BJ (cell line): ENCODE results near the gene NOL3. TPM values are rescaled to one million over a fixed set of nuclear protein-coding genes. Genes with fewer than 3 reads are reported as not detected.

Experiments
- CTCF ChIA-PET: fragments of 350-600 bp; formaldehyde crosslinking; extraction: SDS; loops from one replicate; lab custom pipeline; 2021; ENCODE audit warnings: antibody characterized with exemption, inconsistent platforms; lab: Yijun Ruan, JAX
- POLR2A ChIA-PET: fragments of 300-600 bp; sonication (Branson Sonifier 250); formaldehyde crosslinking; extraction: SDS; loops from one replicate; lab custom pipeline; 2021; ENCODE audit warnings: antibody characterized with exemption; lab: Charles Lee
- DNase-seq: peaks from one replicate; pipeline ENCODE4 v3.0.0-alpha.2; 2011; ENCODE audit warnings: low read depth
- H3K27me3 ChIP-seq: 2 replicates; pipeline ENCODE4 v1.6.0; 2011; ENCODE audit warnings: low read length; ENCODE audit not compliant: control insufficient read depth, insufficient read depth
- H3K36me3 ChIP-seq: 2 replicates; pipeline ENCODE4 v1.5.1; 2011; ENCODE audit warnings: low read length; ENCODE audit not compliant: control insufficient read depth, insufficient read depth
- H3K4me3 ChIP-seq: 2 replicates; pipeline ENCODE4 v1.5.1; 2011; ENCODE audit warnings: low read depth, mild to moderate bottlenecking, control low read depth, low read length
- polyA plus RNA-seq: library from polyadenylated mRNA; depleted of rRNA; stranded (reverse); fragments of >200 nt; gene quantifications from 2 replicates; pipeline ENCODE4 v1.2.3, GENCODE V29; 2011
- TF ChIP-seq, protein P1 (sequence below): IDR thresholded peaks from 2 replicates; pipeline ENCODE4 v1.5.1; 2011; ENCODE audit warnings: low read depth, mild to moderate bottlenecking, control low read depth, inconsistent platforms, low read length, moderate library complexity; ENCODE audit not compliant: insufficient read depth

NOL3 gene
- polyA plus RNA-seq, 1 experiment: 14.7 TPM

DNA sequence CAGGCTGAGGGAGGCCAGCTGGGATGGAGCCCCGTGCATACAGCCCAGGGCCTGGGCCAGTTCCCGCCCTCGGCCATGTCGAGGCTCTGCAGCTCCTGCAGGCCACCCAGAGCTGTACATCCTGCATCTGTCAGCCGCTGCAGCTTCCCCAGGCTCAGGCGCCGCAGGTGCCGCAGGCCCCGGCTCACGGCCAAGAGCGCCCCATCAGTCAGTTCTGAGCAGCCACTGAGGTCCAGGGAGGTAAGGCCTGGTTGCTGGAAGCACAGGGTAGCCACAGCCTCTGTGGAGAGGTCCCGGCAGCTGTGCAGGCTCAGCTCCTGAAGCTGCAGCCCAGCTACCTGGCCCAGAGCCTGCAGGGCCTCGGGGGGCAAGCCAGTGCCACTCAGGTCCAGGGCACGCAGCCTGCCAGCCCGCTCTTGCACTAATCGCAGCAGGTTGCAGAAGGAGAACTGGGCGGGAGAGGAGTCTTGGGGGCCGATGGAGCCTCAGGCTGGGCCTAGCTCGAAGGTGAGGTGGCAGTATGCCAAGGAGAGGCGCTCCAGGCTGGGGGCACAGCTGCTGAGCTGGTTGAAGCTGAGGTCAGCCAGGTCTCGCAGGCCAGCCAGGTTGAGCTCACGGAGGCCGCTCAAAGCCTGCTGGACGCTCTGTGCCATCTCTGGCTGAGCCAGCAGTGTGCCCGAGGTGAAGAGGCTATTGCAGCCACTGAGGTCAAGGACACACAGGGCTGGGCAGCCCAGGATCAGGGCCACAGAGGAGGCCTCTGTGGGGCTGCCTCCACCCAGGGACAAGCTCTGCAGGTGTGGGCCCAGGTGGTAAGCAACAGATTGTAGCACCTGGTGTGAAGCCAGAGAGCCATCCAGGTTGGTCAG, 40.0 kb downstream of the NOL3 start:
- CTCF ChIA-PET: interaction anchor here (1.6 kb wide), 1 partner anchor 12 kb away, joined by 10 read pairs; the partner anchor contains the start of gene ELMO3
- no peak for DNase-seq
- POLR2A ChIA-PET: no interaction called here
- TF ChIP-seq, protein P1, sequence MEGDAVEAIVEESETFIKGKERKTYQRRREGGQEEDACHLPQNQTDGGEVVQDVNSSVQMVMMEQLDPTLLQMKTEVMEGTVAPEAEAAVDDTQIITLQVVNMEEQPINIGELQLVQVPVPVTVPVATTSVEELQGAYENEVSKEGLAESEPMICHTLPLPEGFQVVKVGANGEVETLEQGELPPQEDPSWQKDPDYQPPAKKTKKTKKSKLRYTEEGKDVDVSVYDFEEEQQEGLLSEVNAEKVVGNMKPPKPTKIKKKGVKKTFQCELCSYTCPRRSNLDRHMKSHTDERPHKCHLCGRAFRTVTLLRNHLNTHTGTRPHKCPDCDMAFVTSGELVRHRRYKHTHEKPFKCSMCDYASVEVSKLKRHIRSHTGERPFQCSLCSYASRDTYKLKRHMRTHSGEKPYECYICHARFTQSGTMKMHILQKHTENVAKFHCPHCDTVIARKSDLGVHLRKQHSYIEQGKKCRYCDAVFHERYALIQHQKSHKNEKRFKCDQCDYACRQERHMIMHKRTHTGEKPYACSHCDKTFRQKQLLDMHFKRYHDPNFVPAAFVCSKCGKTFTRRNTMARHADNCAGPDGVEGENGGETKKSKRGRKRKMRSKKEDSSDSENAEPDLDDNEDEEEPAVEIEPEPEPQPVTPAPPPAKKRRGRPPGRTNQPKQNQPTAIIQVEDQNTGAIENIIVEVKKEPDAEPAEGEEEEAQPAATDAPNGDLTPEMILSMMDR: no peak
- H3K36me3 ChIP-seq: peaks cover 4% of the 10 kb centered on the region
- no peak overlapping the region for H3K4me3 ChIP-seq
- no peaks in the 10 kb centered on the region for H3K27me3 ChIP-seq

- no peak overlapping the region for H3K4me3 ChIP-seq
- TF ChIP-seq, protein P1: no peak
- peaks cover 4% of the 10 kb centered on the region for H3K36me3 ChIP-seq
- no peak for DNase-seq
- CTCF ChIA-PET: interaction anchor here (0.8 kb wide), 1 partner anchor 8 kb away, joined by 5 read pairs; no protein-coding TSS in a partner anchor
- POLR2A ChIA-PET: no interaction called here
- no peaks in the 10 kb centered on the region for H3K27me3 ChIP-seq
These were observed 41.3 kb downstream of the NOL3 start for GRCh38 chr16:67211674-67212073.

GRCh38 chr16:67212766-67213165, 42.4 kb downstream of the NOL3 start:
- CTCF ChIA-PET: no interaction called here
- TF ChIP-seq, protein P1: no peak
- POLR2A ChIA-PET: no interaction called here
- DNase-seq: no peak
- no peaks in the 10 kb centered on the region for H3K27me3 ChIP-seq
- no peak overlapping the region for H3K4me3 ChIP-seq
- peaks cover 4% of the 10 kb centered on the region for H3K36me3 ChIP-seq

GRCh38 chr16:67213197-67214019, 43.1 kb downstream of the NOL3 start:
- H3K36me3 ChIP-seq: peaks cover 4% of the 10 kb centered on the region
- no peaks in the 10 kb centered on the region for H3K27me3 ChIP-seq
- no peak overlapping the region for H3K4me3 ChIP-seq
- DNase-seq: no peak
- CTCF ChIA-PET: no interaction called here
- TF ChIP-seq, protein P1: no peak
- POLR2A ChIA-PET: no interaction called here

DNA sequence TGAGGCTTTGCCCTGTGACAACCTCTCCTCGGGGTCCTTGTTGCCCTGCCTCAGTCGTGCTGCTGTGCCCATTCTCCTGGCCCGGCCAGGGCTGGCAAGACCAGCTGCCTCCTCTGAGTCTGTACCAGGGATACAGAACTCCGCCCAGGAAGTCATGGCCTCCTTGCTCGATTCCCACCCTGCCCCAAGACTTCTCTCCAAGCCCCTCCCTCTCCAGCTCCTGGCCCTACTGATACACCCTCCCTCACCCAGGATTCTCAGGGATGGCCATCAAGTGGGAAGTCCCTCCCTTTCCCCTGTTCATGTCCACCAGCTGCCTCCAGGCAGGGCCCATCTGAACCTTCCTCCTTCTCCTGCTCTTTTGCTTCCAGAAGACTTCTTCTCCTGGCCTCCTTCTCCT, 45.4 kb downstream of the NOL3 start:
- TF ChIP-seq, protein P1: no peak
- Histone ChIP-seq H3K27me3 (no peaks in the 10 kb centered on the region), H3K36me3 (no peaks in the 10 kb centered on the region; the same call in none of the 2 replicates), H3K4me3 (no peak overlapping the region)
- CTCF ChIA-PET: interaction anchor here (0.6 to 1.4 kb wide), 3 partner anchors 17 to 255 kb away, joined by 3 read pairs; partner anchors contain the start of gene ELMO3
- POLR2A ChIA-PET: no interaction called here
- DNase-seq: no peak
